ENCODE results near the gene FUT8.
"Not testable (repeated sequence)": the region's sequence is repeated elsewhere in the genome, so short reads cannot be mapped to it uniquely, and the experiment has no call there.

Gene FUT8

GRCh38 chr14:65456247-65456646 is 43.7 kb downstream of the FUT8 start:
- no peak for DNase-seq

GRCh38 chr14:65461730-65462129 is 49.2 kb downstream of the FUT8 start:
- no peak for DNase-seq

DNA sequence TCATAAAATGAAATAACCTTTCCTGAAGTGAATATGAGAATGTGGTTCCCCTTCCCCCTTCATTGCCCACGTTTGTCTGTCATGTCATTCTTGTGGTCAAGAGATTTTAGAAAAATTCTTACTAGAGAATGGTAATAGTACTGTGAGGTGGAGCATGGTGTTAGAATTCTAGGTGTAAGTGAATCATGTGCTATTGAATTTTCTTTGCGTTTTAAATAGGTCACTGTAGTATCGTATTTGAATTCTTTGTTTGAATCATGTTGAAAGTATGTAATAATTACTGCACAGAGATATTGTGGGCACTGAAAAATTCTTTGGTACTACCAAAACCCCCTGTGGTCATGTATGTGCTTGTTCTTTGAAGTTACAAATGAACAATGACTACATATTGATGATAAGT is 49.9 kb downstream of the FUT8 start:
- DNase-seq = no peak

GRCh38 chr14:65465584-65465983 is 53.1 kb downstream of the FUT8 start:
- DNase-seq = no peak

GRCh38 chr14:65467926-65468325 is 55.4 kb downstream of the FUT8 start:
- DNase-seq = not testable (repeated sequence)

GRCh38 chr14:65469903-65470302 is 57.4 kb downstream of the FUT8 start:
- no peak for DNase-seq

GRCh38 chr14:65470404-65470880 is 57.9 kb downstream of the FUT8 start:
- DNase-seq = no peak

DNA sequence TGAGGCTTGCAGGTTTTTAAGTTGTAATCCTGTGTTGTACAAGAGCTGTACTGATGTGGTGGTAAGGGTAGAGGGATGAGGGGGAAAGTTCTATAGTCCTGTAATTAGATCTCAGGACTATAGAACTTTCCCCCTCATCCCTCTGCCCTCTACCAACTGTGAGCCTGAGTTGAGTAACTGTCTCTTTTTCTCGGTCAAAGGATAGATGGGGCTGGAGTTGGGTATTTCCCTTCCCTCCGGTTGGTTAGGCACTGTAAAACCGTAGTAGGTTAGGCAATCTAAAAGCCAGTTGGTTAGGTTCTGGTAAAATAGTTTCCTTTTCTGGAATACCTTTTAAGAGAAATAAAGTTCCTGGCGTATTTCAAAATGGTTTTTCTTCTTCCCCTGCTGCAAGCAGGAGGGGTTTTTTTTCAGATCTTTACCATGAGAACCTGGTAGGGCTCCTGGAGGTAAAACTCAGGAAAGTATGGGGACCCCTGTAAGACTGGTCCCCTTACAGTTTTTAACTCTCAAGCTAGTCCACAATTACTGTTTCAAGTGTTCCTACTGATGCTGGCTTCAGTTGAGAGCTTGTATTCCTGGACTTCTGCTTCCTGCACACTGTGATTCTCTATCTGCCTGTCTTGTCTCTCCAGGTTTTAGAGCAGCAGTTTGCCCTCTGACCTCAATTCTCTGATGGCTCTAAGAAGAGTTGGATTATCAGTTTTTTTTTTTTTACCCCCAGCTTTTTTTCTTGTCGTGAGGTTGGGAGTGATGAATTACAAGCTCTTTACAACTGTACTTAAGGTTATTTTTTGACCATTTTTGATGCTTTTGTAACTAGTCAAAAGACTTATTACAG is 58.7 kb downstream of the FUT8 start:
- no peak for DNase-seq

GRCh38 chr14:65472189-65472588 is 59.7 kb downstream of the FUT8 start:
- DNase-seq = no peak

- no peak for DNase-seq
Observed at GRCh38 chr14:65476273-65476941, 63.9 kb downstream of the FUT8 start.

DNA sequence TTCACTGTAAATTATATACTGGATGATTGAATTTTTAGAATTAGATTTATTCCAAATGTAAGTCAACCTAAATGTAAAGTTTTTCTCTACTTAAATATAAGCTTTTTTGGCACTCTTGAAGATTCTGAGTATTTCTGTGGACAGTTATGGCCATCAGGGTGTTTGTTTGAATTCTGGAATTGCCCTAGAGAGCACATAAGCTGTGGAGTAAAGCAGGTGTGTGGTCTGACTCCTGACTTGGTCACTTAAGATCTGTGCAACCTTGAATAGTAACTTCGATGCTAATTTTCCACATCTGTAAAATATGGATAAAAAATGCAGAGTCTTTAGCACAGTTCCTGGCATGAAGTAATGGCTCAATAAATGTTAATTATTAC is 64.4 kb downstream of the FUT8 start:
- DNase-seq = no peak

GRCh38 chr14:65478017-65478416 is 65.5 kb downstream of the FUT8 start:
- no peak for DNase-seq

- DNase-seq = no peak
Observed at GRCh38 chr14:65478596-65478995, 66.1 kb downstream of the FUT8 start.

DNA sequence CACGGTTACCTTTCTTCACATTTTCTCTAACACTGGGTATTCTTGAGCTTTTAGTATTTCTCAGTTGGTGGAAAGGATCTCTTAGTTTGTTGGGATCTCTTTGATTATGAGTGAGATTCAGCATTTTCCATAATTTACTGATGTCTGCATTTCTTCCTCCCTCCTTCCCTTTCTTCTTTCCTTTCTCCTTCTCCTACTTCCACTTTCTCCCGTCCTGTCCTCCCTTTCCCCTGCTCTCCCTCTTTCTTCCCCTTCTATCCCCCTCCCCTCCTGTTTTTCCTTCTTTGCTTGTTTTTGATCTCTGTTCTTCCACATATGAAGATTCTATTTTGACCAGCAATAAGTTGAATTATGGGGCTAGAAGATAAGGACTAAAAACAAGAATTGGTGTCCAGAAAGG is 66.9 kb downstream of the FUT8 start:
- DNase-seq = no peak

DNA sequence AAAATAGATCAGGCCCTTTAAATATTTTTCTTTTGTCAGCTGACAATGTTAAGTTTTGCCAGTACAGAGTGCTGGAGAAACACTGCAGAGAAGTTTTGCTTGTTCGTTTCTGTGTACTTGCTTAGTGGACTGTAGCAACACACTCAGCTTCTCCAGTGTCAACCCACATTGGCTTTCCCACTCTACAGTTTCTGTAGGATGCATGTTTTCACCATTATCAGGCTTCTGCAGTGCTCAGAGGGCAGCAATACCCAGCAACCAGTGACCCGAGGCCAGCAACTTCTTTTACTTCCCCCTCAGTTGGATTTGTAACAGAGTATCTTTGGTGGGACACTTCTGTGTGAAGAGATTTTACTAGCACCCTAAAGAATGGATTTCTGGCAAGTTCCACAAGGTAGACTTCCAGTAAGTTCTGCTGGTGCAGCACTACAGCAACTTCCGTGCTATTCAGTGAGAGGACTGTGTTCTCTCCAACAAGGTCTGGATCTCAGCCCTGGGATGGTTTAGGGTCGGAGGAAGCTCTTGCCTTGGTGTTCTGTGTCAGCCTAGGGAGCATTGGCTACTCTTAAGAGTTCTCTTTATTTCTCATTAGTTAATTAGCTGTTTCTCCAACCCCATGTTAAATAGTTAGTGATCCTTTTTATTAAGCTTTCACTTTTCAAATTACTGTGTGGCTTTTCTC is 70.4 kb downstream of the FUT8 start:
- no peak for DNase-seq

- DNase-seq = no peak
Observed at GRCh38 chr14:65483647-65484046, 71.1 kb downstream of the FUT8 start.

- no peak for DNase-seq
Observed at GRCh38 chr14:65485516-65485915, 73.0 kb downstream of the FUT8 start.

GRCh38 chr14:65486863-65487262 is 74.3 kb downstream of the FUT8 start:
- no peak for DNase-seq

- DNase-seq = no peak
Observed at GRCh38 chr14:65487783-65488494, 75.4 kb downstream of the FUT8 start.

DNA sequence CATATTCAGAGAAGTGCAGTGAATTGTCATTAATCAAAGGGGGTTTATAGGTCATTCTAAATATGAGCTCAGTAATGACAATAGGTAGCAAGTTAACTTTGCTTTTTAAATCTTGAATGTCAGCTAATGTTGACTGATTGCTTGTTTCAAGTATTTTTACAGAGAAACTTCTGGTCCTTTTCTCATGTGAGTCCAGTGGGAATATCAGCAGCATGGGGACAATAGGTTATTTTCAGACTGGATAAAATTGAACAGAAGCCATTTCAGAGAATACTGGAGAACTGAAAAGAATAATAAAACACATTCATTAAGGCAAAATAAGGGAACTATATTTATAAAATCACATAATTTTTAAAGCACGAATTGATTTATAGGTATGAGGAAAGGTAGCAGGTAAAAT is 78.7 kb downstream of the FUT8 start:
- DNase-seq = no peak

GRCh38 chr14:65492266-65492665 is 79.7 kb downstream of the FUT8 start:
- no peak for DNase-seq

DNA sequence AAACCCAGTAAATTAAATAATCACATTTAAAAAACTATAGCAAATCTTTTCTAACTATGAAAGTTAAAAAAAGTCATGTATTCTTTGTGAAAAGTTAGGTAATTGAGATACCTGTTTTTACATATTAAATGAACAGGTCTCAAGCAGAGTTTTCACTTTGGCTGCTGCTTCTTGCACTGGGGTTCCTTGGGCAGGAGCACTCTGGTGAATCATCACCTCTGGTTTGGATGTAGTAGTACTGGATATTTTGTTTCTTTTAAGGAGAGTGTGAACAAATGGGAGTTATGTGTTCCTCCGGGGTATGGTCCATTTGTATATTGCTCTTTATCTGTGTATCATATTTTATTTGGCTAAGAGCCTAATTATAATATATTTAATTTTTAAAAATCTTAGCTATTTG is 82.7 kb downstream of the FUT8 start:
- DNase-seq = no peak

Data from inflammatory macrophage (primary cell).